ENCODE results near the gene CD72. TPM values are rescaled to one million over a fixed set of nuclear protein-coding genes. Genes with fewer than 3 reads are reported as not detected.

Gene CD72
- total RNA-seq, 2 donors from 2014 or later = 3.3 to 3.9 TPM

DNA sequence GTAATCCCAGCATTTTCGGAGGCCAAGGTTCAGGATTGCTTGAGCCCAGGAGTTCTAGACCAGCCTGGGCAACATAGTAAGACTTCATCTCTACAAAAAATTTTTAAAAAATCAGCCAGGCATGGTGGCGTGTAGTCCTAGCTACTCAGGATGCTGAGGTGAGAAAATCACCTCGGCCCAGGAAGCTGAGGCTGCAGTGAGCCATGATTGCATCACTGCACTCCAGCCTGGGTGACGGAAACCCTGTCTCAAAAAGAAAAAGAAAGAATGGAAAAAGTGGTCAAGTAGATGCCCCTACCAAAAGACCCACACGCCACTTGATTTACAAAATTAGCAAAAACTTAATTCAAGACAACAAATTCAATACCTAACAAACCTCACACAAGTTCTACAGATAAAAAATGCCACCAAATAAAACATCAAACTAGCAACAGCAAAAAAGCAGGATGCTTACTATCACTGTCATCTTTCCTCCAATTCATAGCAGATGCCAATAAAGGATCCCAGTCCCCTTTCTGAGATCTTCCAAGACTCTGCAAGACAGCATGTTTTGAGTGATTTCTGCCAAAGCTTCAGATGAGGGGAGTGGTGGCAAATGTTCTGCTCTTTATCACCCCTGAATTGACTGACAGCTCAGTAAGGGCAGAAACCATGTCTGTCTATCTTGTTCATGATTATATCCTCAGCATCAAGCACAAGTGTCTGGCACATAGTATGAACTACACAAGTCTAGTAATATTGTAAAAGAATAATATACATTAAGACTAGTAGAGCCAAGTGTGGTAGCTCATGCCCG is 47.3 kb downstream of the CD72 start:
- H3K9me3 ChIP-seq = no peaks in the 10 kb centered on the region
- no peak overlapping the region for H3K4me3 ChIP-seq
- H3K4me1 ChIP-seq = no peaks in the 10 kb centered on the region
- no peaks in the 10 kb centered on the region for H3K36me3 ChIP-seq (replicated peaks in 1 of 2; ENCODE audit: insufficient read depth in 1 of 2, low read depth in 2 of 2)
- no peak overlapping the region for H3K27ac ChIP-seq
- 81 to 88% methylated on average over 6 of the region's 6 CpGs for WGBS, 2 donors
- no peaks in the 10 kb centered on the region for H3K27me3 ChIP-seq
- TF ChIP-seq POLR2A (IDR thresholded peaks at IDR 0.05) = no peak
- TF ChIP-seq, protein P1, sequence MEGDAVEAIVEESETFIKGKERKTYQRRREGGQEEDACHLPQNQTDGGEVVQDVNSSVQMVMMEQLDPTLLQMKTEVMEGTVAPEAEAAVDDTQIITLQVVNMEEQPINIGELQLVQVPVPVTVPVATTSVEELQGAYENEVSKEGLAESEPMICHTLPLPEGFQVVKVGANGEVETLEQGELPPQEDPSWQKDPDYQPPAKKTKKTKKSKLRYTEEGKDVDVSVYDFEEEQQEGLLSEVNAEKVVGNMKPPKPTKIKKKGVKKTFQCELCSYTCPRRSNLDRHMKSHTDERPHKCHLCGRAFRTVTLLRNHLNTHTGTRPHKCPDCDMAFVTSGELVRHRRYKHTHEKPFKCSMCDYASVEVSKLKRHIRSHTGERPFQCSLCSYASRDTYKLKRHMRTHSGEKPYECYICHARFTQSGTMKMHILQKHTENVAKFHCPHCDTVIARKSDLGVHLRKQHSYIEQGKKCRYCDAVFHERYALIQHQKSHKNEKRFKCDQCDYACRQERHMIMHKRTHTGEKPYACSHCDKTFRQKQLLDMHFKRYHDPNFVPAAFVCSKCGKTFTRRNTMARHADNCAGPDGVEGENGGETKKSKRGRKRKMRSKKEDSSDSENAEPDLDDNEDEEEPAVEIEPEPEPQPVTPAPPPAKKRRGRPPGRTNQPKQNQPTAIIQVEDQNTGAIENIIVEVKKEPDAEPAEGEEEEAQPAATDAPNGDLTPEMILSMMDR (IDR thresholded peaks at IDR 0.05) = no peak
- ATAC-seq (no peak), DNase-seq (no peak)
- intact Hi-C loops (cut with DNase I) = no loop called here

DNA sequence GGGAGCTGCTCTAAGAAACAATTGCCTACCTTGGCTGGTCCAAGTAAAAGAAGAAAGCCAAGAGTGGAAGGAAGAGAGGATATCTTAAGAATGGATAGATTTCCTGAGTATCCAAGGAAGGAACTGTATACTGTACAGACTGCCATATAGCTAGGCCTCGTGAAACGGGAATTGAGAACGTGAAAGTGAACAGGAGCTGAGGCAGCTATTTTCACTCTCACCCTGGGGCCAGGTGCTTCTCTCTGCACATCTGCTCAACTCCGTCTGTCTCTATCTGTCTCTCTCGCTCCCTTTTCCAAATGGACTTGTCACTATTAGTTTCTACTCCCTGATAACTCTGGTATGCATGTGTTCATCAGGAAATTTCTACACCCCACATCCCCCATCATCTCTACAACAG is 49.0 kb downstream of the CD72 start:
- TF ChIP-seq, protein P1 (IDR thresholded peaks at IDR 0.05) = no peak
- TF ChIP-seq POLR2A (IDR thresholded peaks at IDR 0.05) = no peak
- Histone ChIP-seq H3K4me1 (no peaks in the 10 kb centered on the region), H3K27me3 (no peaks in the 10 kb centered on the region), H3K36me3 (replicated peaks in 1 of 2; ENCODE audit: insufficient read depth in 1 of 2, low read depth in 2 of 2) (no peaks in the 10 kb centered on the region), H3K9me3 (no peaks in the 10 kb centered on the region), H3K27ac (no peak overlapping the region), H3K4me3 (no peak overlapping the region)
- ATAC-seq = no peak
- intact Hi-C loops (cut with DNase I) = no loop called here
- no peak for DNase-seq
- WGBS, 2 donors = 82 to 90% methylated on average over 5 of the region's 5 CpGs

DNA sequence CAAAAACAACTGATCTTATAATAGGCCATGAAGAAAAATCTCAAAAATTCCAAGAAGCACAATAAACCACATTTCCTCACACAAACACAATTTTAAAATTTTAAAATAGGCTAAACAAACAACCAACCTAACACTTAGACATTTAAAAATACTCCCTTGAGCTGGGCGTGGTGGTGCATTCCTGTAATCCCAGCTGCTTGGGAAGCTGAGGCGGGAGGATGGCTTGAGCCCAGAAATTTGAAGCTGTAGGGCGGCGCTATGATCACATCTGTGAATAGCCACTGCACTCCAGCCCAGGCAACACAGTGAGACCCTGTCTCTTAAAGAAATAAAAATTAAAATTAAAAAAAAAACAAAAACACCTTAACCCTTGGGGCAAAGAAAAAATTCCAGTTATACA is 50.0 kb downstream of the CD72 start:
- H3K9me3 ChIP-seq = no peaks in the 10 kb centered on the region
- ATAC-seq (no peak), DNase-seq (no peak)
- intact Hi-C loops (cut with DNase I) = no loop called here
- H3K4me3 ChIP-seq = no peak overlapping the region
- WGBS, 2 donors = 95 to 97% methylated on average over 4 of the region's 4 CpGs
- no peaks in the 10 kb centered on the region for H3K27me3 ChIP-seq
- peaks cover 9% of the 10 kb centered on the region for H3K4me1 ChIP-seq
- TF ChIP-seq, protein P1 (IDR thresholded peaks at IDR 0.05) = no peak
- TF ChIP-seq POLR2A (IDR thresholded peaks at IDR 0.05) = no peak
- H3K36me3 ChIP-seq (replicated peaks in 1 of 2; ENCODE audit: insufficient read depth in 1 of 2, low read depth in 2 of 2) = no peaks in the 10 kb centered on the region
- no peak overlapping the region for H3K27ac ChIP-seq

DNA sequence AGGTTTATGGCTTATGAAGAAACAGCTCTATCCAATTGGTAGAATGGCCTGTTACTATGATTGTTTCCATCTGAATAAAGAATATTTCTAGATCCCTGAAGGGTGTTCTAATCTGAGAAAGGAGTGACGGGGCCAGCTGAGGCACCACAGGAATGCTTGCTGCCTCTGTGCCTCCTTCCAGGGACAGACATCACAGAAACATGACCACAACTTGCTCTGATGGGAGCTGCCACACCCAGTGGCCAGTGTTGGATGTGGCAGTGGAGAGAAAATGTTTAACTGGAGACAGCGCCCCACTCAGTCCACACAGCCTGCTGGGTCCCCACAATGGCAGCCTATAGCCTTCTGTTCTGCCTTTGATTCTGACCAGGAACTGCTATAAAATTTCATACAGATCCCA is 51.8 kb downstream of the CD72 start:
- DNase-seq (no peak), ATAC-seq (no peak)
- H3K27ac ChIP-seq = no peak overlapping the region
- H3K4me3 ChIP-seq = no peak overlapping the region
- 87 to 95% methylated on average over 2 of the region's 2 CpGs for WGBS, 2 donors
- intact Hi-C loops (cut with DNase I) = no loop called here
- no peaks in the 10 kb centered on the region for H3K36me3 ChIP-seq (replicated peaks in 1 of 2; ENCODE audit: insufficient read depth in 1 of 2, low read depth in 2 of 2)
- peaks cover 9% of the 10 kb centered on the region for H3K4me1 ChIP-seq
- TF ChIP-seq POLR2A (IDR thresholded peaks at IDR 0.05) = no peak
- TF ChIP-seq, protein P1 (IDR thresholded peaks at IDR 0.05) = no peak
- H3K9me3 ChIP-seq = no peaks in the 10 kb centered on the region
- no peaks in the 10 kb centered on the region for H3K27me3 ChIP-seq

DNA sequence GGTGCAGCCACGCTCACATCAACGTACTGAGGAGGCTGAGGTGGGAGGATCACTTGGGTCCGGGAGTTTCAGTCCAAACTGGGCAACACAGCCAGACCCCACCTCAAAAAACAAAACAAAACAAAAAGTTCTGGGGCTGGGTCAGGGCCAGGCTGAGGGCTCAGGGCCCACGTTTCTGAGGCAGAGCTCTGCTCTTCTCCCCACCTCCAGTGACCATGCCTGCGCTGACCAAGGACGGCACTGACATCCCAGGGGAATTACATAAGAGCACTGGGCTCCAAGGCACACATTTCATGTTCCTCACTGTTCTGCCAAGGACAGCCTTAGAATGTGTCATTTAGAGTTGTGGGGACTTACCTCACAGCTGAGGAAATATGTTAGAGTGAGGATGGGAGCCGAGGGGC is 53.6 kb downstream of the CD72 start:
- 64 to 90% methylated on average over 4 to 7 of the region's 7 CpGs for WGBS, 2 donors
- Histone ChIP-seq H3K36me3 (replicated peaks in 1 of 2; ENCODE audit: insufficient read depth in 1 of 2, low read depth in 2 of 2) (no peaks in the 10 kb centered on the region), H3K27me3 (no peaks in the 10 kb centered on the region), H3K4me1 (peaks cover 9% of the 10 kb centered on the region), H3K4me3 (no peak overlapping the region), H3K9me3 (no peaks in the 10 kb centered on the region), H3K27ac (no peak overlapping the region)
- DNase-seq (no peak), ATAC-seq (no peak)
- intact Hi-C loops (cut with DNase I) = no loop called here
- TF ChIP-seq, protein P1 (IDR thresholded peaks at IDR 0.05) = no peak
- TF ChIP-seq POLR2A (IDR thresholded peaks at IDR 0.05) = no peak
